Measurements from ENCODE around the gene SSBP3. TPM values are rescaled to one million over a fixed set of nuclear protein-coding genes. Genes with fewer than 3 reads are reported as not detected.
A peak's percentile ranks its signal among the peaks of the same experiment; 100 is the strongest.

SSBP3 gene
- total and polyA plus RNA-seq, 9 of the 15 experiments (the other 6 are each of a cell fraction or from before 2014, with no cell fraction given), result 8.7 to 108 (median 33.8) TPM

DNA sequence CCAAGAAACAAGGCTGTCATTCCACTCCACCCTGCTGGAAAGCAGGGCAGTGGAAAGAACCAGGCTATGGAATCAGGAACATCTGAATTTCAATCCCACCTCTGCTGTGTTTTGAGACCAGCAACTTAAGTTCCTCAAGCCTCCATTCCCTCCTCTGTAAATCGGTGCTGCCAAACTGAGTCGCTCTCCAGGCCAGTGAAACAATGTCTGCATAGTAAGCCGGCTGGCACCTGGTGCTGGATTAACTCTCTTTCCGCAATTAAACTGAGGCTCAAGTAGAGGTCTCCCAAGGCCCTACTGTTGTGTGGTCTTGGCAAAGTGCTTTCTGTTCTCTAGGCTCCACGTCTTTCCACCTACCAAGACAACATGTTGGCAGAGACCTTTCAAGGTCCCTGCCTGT is 65.3 kb downstream of the SSBP3 start:
- Histone ChIP-seq H3K4me2 (ENCODE audit: insufficient read depth, low read length) (no peak overlapping the region), H3K27me3 (ENCODE audit: control insufficient read depth in 2 of 2, insufficient read depth in 2 of 2, low read length in 2 of 2) (no peaks in the 10 kb centered on the region), H3K4me3 (no peak overlapping the region), H3K9me1 (ENCODE audit: control insufficient read depth, insufficient read depth, low read length) (no peaks in the 10 kb centered on the region), H2AFZ (ENCODE audit: low read depth, low read length) (no peak overlapping the region), H3K4me1 (replicated peaks in 1 of 2; ENCODE audit: control insufficient read depth in 2 of 2, insufficient read depth in 2 of 2, low read length in 2 of 2) (no peaks in the 10 kb centered on the region; a peak in 1 of 5 replicates), H3K36me3 (ENCODE audit: control insufficient read depth, insufficient read depth, low read length) (peaks cover 24% of the 10 kb centered on the region; the same call in 2 of the 3 replicates), H3K27ac (ENCODE audit: extremely low read depth, low read depth, low read length) (no peak overlapping the region), H4K20me1 (replicated peaks; ENCODE audit: control insufficient read depth, insufficient read depth, low read length) (peaks cover 36% of the 10 kb centered on the region; the same call in 1 of the 2 replicates), H3K9ac (ENCODE audit: insufficient read depth in 1 of 2, low read depth in 2 of 2, low read length in 2 of 2) (0 out of 4 replicates have a peak overlapping the region, but pooled peaks of 1 of the 2 experiments have one; percentile 6), H3K79me2 (ENCODE audit: control insufficient read depth, insufficient read depth, low read length) (peaks cover 49% of the 10 kb centered on the region; the same call in 2 of the 3 replicates), H3K9me3 (replicated peaks; ENCODE audit: control insufficient read depth, insufficient read depth, low read depth, low read length) (no peaks in the 10 kb centered on the region)
- no peak for DNase-seq (ENCODE audit: extremely low read depth in 1 of 4, low spot score in 3 of 4)
- in situ Hi-C loops (cut with MboI), result no loop called here
- WGBS (ENCODE audit: insufficient coverage, low coverage, missing lambda C conversion rate), result 86% methylated on average over 5 of the region's 5 CpGs
- TF ChIP-seq, protein P1, sequence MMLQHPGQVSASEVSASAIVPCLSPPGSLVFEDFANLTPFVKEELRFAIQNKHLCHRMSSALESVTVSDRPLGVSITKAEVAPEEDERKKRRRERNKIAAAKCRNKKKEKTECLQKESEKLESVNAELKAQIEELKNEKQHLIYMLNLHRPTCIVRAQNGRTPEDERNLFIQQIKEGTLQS (IDR thresholded peaks at IDR 0.05), result no peak
- TF ChIP-seq, protein P1 (CRISPR knock-in tag; conservative IDR thresholded peaks at IDR 0.05), result no peak
- TF ChIP-seq ZNF354B (CRISPR knock-in tag; IDR thresholded peaks at IDR 0.05), result no peak
- TF ChIP-seq YBX1 (IDR thresholded peaks at IDR 0.05), result no peak
- TF ChIP-seq, protein P2, sequence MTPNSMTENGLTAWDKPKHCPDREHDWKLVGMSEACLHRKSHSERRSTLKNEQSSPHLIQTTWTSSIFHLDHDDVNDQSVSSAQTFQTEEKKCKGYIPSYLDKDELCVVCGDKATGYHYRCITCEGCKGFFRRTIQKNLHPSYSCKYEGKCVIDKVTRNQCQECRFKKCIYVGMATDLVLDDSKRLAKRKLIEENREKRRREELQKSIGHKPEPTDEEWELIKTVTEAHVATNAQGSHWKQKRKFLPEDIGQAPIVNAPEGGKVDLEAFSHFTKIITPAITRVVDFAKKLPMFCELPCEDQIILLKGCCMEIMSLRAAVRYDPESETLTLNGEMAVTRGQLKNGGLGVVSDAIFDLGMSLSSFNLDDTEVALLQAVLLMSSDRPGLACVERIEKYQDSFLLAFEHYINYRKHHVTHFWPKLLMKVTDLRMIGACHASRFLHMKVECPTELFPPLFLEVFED (CRISPR knock-in tag; conservative IDR thresholded peaks at IDR 0.05), result no peak
- no peak for TF ChIP-seq ZFP36 (IDR thresholded peaks at IDR 0.05; ENCODE audit: low read depth, low read length, partially characterized antibody)
- no peak for TF ChIP-seq RFX5 (IDR thresholded peaks at IDR 0.05; ENCODE audit: low read depth, low read length)
- TF ChIP-seq RAD21 (CRISPR knock-in tag; conservative IDR thresholded peaks at IDR 0.05 in 1 of 2, IDR thresholded peaks at IDR 0.05 in 1 of 2), result no peak
- no peak for TF ChIP-seq FOXJ2 (tag; IDR thresholded peaks at IDR 0.05)
- intact Hi-C loops (cut with micrococcal nuclease), result no loop called here
- ChIA-PET POLR2A (interaction anchor here (1.3 kb wide), 1 partner anchor 9 kb away, joined by 3 read pairs; no protein-coding TSS in a partner anchor), CTCF (ENCODE audit: low intra/inter-chr PET ratio) (no interaction called here)
- BruUV-seq (replicated peaks), result no TSS peak
- no peak for FAIRE-seq
- no peak for ATAC-seq
